Stimulated activated CD8-positive, alpha-beta memory T cell treated with anti-CD3 and anti-CD28 coated beads, Interleukin-2, amount 100 ng/mL, for 48 hours (primary cell): ENCODE results near the gene TTC9.

Experiments
- DNase-seq, 2 donors: peaks; one replicate each; pipeline ENCODE4 v3.0.0-alpha.2; 2020; ENCODE audit warnings: low read depth in 2 of 2

TTC9 gene

DNA sequence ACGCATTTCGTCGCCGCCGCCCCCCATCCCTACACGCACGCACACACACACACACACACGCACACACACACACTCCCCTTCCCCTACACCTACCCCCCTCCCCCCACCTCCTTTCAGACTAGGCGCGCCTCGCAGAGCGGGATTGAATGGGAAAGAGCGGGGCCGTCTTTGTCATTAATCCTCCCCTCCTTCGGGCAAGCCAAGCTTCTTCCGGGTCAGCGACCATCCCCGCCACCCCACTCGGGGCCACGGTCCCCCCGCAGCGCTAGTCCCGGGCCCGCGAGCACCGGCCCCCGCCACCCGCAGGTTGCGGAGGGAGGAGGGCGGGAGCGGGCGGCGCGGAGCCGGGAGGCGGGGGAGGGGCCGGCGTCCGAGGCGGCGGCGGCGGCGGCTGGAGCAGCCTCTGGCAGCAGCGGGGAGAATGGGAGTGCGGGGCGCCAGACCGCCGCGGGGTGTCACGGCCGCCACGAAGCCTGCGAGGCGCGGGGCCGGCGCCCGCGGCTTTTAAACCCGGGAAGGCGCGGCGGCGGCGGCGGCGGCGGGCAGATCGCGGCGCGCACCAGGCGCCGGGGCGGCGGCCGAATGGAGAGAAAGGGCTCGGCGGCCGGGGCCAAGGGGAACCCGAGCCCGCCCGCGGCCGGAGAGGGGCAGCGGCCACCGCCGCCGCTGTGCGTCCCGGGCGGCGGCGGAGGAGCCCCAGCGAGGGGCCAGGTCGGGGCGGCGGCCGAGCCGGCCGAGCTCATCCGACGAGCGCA is at the start of gene TTC9:
Gene TTC9 (plus strand): TSS at position 369 of the 755 bp plus-strand sequence. CDS start 214 bp downstream, at position 583.
- DNase-seq: no peak

DNA sequence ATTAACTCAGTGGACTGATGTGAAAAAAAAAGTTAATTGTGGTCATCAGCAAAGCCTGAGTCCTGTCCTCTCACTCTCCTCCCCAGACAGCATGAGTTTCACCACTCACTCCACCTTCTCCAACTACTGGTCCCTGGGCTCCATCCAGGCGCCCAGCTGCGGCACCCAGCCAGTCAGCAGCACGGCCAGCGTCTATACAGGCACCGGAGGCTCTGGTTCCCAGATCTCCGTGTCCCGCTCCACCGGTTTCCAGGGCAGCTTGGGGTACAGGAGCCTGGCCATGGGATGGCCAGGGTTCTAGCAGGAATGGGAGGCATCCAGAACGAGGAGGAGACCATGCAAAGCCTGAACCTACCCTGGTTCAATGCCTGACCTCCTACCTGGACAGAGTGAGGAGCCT is 47.3 kb upstream of the TTC9 start:
- DNase-seq: no peak

DNA sequence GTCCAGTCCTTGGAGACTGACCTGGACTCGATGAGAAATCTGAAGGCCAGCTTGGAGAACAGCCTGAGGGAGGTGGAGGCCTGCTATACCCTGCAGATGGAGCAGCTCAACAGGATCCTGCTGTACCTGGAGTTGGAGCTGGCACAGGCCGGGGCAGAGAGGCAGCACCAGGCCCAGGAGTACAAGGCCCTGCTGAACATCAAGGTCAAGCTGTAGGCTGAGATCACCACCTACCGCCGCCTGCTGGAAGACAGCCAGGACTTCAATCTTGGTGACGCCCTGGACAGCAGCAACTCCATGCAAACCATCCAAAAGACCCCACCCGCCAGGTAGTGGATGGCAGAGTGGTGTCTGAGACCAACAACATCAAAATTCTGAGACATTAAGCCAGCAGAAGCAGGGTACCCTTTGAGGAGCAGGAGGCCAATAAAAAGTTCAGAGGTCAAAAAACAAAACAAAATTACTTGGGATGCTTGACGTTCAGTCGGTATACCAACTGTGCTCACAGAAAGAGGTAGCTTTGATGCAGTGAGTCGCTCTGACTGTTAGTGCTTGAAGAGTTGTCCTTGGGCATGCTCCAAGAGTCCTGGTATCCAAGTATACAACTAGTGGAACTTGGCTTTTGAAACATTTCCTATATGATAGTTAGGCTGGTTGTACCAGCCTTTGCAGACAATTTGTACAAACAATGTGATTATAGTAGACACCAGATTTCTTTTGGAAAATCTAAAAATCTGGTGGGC is 46.1 kb upstream of the TTC9 start:
- DNase-seq: no peak

DNA sequence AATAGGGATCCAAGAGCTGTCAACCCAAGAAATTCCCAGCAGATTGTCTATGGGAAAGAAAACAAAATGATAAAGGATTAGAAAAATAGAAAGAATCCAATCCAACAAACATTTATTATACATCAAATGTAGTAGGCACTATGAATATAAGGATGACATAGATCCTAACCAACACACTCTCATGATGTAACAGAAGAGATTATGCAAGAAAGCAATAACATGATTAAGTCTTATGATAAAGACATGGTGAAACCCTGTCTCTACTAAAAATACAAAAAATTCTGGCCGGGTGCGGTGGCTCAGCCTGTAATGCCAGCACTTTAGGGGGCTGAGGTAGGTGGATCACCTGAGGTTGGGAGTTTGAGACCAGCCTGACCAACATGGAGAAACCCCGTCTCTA is 44.0 kb upstream of the TTC9 start:
- DNase-seq: no peak

GRCh38 chr14:70599345-70599744 is 42.4 kb upstream of the TTC9 start:
- DNase-seq: no peak

- DNase-seq: peak; percentile 83 to 90
Observed at GRCh38 chr14:70600382-70601157, 41.1 kb upstream of the TTC9 start, which contains the start of gene MED6. Gene MED6 (minus strand): TSS chr14:70600655. CDS start chr14:70600637, 18 bp downstream.

DNA sequence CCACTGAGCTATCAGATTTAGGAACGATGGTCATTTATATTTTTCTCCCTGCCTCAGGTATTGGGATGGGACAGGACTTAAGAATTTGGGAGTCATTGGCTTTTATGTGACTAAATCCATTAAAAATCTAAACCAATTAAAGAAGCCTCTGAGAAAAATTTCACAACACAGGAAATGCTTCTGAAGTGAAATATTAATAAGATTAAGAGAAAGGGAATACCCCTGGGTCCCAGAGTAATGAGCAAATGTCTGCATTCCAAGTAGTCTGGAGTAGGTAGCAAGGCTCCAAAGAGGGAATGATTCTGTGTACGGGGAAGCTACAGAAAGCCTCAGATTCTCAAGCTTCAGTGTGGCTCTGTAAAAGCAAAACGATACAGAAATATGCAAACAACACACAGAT is 40.6 kb upstream of the TTC9 start:
- DNase-seq: no peak

- DNase-seq: no peak
Observed at GRCh38 chr14:70602254-70602653, 39.5 kb upstream of the TTC9 start.

DNA sequence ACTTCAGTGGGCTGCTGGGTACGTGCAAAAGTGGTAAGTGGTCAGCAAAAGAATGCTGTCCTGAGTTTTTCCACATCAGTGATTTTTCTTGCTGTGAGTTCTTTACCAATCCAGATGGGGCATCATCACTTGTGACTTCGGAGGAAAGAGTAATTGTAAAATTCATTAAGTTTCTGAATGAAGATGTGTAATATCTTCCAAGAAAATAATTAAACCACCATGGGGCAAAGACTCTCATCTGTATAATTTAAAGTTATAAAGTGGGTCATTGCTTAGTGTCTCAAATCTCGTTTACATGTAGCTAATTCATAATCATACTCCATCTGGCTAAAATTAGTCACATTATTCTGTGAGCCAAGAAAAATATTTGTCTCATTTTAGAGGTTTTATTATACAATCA is 30.5 kb upstream of the TTC9 start:
- DNase-seq: no peak

GRCh38 chr14:70616646-70617045 is 25.1 kb upstream of the TTC9 start:
- DNase-seq: no peak

DNA sequence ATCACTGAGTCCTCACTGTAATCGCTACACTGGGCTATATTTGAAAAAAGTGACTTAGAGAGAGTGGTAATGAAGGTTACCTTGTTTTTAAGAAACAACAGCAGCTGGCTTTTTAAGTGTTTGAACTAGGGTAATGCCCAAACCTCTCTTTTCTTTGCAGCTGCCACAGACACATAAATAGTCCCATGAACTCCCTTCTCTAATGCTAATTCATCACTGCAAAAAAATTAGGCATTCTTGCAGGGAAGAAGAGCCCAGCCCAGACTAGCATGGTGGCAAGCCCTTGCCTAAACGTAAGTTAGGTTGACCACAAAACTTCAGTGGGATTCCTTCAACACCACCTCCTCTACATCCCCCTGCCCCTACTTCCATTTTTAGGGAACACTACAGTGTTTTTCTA is 23.4 kb upstream of the TTC9 start:
- DNase-seq: no peak

DNA sequence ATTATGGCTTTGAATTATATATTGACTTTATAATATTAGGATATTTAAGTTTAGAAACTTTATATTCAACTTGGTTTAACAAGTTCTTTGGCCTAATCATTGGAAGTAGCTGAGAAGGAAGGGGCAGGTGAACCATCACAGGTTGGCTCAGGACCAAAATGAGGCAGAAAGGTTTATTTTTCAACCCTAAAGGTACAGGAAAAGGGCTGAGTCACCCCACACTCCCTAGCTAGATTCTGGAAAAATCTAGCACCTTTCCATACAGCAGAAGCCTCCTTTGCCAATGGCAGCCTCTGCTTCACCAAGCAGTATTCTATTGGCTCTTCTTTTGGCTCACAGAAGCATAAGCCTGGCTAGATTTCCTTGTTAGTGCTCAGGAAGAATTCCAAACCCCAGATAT is 22.0 kb upstream of the TTC9 start:
- DNase-seq: no peak

DNA sequence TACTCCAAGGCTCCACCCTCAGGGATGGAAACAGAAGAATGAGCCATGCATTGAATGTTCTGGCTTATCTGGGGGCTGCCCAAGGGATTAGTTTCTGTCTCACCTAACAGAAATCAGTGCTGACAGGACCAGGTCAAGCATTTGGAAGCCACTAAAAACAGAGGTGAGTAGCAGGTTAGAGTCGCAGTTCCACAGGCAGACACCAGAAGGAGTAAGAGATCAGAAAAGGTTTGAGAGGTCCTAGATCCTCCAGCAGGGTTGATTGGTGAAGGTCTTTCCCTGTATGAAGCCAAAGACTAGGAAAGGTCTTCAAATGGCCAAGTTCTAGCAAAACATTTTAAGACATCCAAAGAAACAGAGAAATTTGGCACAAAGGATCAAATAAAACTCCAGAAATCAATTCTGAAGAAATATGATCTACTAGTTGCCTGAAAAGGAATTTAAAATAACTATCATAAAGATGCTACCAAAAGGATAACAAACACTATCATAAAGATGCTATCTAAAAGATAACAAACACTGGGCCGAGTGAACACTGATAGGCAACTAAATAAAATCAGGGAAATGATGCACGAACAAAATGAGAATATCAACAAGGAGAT is 19.5 kb upstream of the TTC9 start:
- peak in 1 of 2 donors; percentile 22 for DNase-seq

- no peak for DNase-seq
Observed at GRCh38 chr14:70624972-70625371, 16.7 kb upstream of the TTC9 start.

DNA sequence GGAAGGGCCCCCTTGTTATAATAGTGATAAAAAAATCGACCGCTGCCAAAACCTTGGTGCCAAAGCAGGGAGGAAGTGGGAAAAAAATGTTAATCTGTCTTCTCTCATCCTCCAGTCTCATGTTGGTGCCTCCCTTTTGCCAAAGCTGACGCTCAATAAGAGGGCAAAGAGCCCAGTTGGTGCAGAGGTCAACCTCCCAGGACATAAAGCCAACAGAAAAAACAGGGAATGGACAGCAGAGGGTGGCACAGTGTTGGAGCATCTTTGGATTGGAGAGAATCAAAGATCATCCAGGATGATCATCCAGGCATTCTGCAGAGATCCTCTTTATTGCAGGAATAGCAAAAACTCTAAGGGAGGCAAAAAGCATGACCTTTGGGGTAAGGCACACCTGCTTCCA is 9.8 kb upstream of the TTC9 start:
- DNase-seq: no peak

- DNase-seq: no peak
Observed at GRCh38 chr14:70635971-70636595, 5.6 kb upstream of the TTC9 start.

- no peak for DNase-seq
Observed at GRCh38 chr14:70638416-70638815, 3.3 kb upstream of the TTC9 start.

GRCh38 chr14:70640938-70641547 is 673 bp upstream of the TTC9 start:
- DNase-seq: peak in 1 of 2 donors; percentile 19

DNA sequence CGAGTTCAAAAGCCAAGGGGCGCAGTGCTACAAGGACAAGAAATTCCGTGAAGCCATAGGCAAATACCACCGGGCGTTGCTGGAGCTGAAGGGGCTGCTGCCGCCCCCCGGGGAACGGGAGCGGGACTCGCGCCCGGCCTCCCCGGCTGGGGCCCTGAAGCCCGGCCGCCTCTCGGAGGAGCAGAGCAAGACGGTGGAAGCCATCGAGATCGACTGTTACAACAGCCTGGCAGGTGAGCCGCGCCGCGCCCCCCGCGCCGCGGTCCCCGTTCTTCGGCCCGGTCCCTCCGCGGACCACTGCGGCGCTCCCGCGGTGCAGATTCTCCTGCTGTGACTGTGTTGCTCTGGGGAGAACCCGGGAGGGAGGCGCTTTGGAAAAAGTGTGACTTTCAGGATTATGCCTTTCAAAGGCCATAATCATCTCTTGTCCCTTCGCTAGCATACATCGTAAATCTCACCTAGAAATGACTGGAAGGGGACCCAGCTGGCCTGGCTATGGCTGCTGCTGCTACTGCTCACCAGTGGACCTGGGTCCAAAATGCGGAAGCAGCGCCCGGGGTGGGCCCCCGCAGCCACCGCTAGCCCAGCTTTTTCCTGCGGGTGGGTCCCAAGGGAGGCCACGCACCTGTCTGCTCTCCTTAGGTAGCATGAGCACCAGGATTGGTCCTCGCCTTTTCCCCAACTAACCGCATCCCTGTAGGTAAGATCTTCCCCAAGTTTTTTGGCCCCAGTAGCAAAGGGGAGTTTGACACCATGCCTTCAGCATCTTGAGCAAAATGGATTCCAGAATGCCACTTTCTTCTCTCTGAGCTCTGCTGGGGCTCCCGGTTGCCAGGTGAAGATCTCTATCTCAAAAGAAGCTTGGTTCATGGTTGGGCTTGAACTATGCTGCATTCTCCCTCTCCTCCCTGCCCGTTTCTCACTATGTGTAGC is 853 bp downstream of the TTC9 start:
- peak in 1 of 2 donors; percentile 25 for DNase-seq

DNA sequence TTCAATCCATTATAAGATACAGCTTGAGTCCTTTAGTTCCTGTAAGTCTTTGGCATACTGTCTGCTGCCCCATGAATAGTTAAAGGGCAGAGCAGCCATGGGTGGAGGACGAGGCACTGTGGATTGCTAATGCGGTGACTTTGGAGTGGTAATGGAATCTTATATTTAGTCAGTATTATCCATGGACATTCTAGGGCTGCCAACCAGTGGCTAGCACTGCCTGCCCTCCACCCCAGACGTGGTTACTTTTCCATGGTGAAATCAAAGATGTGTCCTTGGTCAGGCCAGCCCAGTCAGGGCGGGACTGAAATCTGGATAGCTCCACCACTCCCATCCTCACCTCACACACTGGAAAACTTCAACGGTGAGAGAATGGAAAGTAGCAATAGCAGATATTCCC is 2.3 kb downstream of the TTC9 start:
- no peak for DNase-seq
